Erythroblast (primary cell): ENCODE data around the gene EPM2A.

Source experiments
- GATA1 ChIP-seq: IDR thresholded peaks from 2 replicates; pipeline ENCODE4 v1.6.1; 2011; ENCODE audit warnings: low read depth, mild to moderate bottlenecking, control low read depth, low read length, moderate library complexity
- POLR2A ChIP-seq: IDR thresholded peaks from 2 replicates; pipeline ENCODE4 v1.6.1; 2011; ENCODE audit warnings: mild to moderate bottlenecking, low read length

DNA sequence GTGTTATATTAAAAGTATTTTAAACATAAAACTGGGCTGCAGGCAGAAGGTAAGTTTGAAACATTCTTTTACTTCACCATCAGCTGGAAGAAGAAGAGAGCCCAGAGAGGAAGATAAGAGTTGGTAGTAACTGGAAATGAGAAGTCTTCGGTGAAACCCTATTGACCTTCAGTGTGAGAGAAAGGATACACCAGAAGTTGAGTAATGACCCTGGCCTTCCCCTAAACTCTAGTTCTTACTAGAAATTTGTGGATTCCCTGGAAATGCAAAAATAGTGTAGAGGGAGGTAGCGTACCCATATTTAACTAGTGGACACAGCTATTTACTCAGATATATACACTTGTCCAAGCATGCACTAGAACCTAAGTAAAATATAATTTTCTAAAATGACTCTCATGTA is 8.0 kb upstream of the EPM2A start:
- TF ChIP-seq POLR2A, result no peak
- no peak for TF ChIP-seq GATA1
